PC-9 (cell line): Measurements from ENCODE around the gene OBSCN. TPM values are rescaled to one million over a fixed set of nuclear protein-coding genes. Genes with fewer than 3 reads are reported as not detected.
"Not testable (repeated sequence)": the region's sequence is repeated elsewhere in the genome, so short reads cannot be mapped to it uniquely, and the experiment has no call there.

Source experiments
- BruUV-seq: library from RNA; stranded (reverse); fragments of 400-500 nt; replicated peaks from 2 replicates; lab custom pipeline; 2021; lab: Mats Ljungman, UMichigan
- CTCF ChIA-PET: fragments of 300-600 bp; sonication (Branson Sonifier 250); formaldehyde crosslinking; loops from one replicate; lab custom pipeline; 2022; ENCODE audit warnings: antibody characterized with exemption; lab: Charles Lee
- POLR2A ChIA-PET: fragments of 300-600 bp; sonication (Branson Sonifier 250); formaldehyde crosslinking; loops from one replicate; lab custom pipeline; 2022; ENCODE audit warnings: antibody characterized with exemption; ENCODE audit not compliant: unreplicated experiment; lab: Charles Lee
- DNase-seq, 2 experiments: peaks; one replicate each; pipeline versions ENCODE4 v3.0.0 to v3.0.0-alpha.2; 2015 to 2022; ENCODE audit warnings: mixed read lengths in 1 of 2
- H2AFZ ChIP-seq: fragments of 200-600 bp; sonication (generic); 2 replicates; pipeline ENCODE4 v1.8.1; 2017; ENCODE audit warnings: antibody characterized with exemption
- H3F3A ChIP-seq: fragments of 200-600 bp; sonication (generic); 2 replicates; pipeline ENCODE4 v1.8.1; 2017; ENCODE audit warnings: antibody characterized with exemption, mild to moderate bottlenecking, low read depth; ENCODE audit not compliant: insufficient read depth
- H3K27ac ChIP-seq: fragments of 200-600 bp; sonication (generic); 2 replicates; pipeline ENCODE4 v1.6.1; 2016; ENCODE audit warnings: mixed run types
- H3K27me3 ChIP-seq: fragments of 200-600 bp; sonication (generic); 2 replicates; pipeline ENCODE4 v1.6.1; 2016; ENCODE audit warnings: low read depth, mixed run types; ENCODE audit not compliant: insufficient read depth
- H3K36me3 ChIP-seq: fragments of 200-600 bp; sonication (generic); 2 replicates; pipeline ENCODE4 v1.6.1; 2016; ENCODE audit warnings: low read depth, mixed run types
- H3K4me1 ChIP-seq: fragments of 200-600 bp; sonication (generic); replicated peaks from 2 replicates; pipeline ENCODE4 v1.6.1; 2016; ENCODE audit warnings: mixed run types; ENCODE audit not compliant: insufficient read depth
- H3K4me2 ChIP-seq: fragments of 200-600 bp; sonication (generic); 2 replicates; pipeline ENCODE4 v1.6.1; 2017; ENCODE audit warnings: mixed run types
- H3K4me3 ChIP-seq: fragments of 200-600 bp; sonication (generic); 2 replicates; pipeline ENCODE4 v1.6.1; 2016; ENCODE audit warnings: mixed run types
- H3K79me2 ChIP-seq: fragments of 200-600 bp; sonication (generic); 2 replicates; pipeline ENCODE4 v1.6.1; 2017; ENCODE audit warnings: low read depth, mixed run types
- H3K9me2 ChIP-seq: fragments of 200-600 bp; sonication (generic); 2 replicates; pipeline ENCODE4 v1.8.1; 2017; ENCODE audit warnings: mild to moderate bottlenecking; ENCODE audit not compliant: insufficient read depth
- H3K9me3 ChIP-seq: fragments of 200-600 bp; sonication (generic); 2 replicates; pipeline ENCODE4 v1.8.1; 2016; ENCODE audit warnings: low read depth; ENCODE audit not compliant: insufficient read depth
- H4K20me1 ChIP-seq: fragments of 200-600 bp; sonication (generic); 2 replicates; pipeline ENCODE4 v1.8.1; 2017; ENCODE audit not compliant: insufficient read depth
- EZH2 ChIP-seq: fragments of 200-600 bp; sonication (generic); IDR thresholded peaks from 2 replicates; pipeline ENCODE4 v1.8.0; 2017; ENCODE audit warnings: antibody characterized with exemption, low read depth
- intact Hi-C: fragments of 100-400 bp; cut with micrococcal nuclease; formaldehyde crosslinking; loops from one replicate; pipeline ENCODE4 v1.10.0; 2022; ENCODE audit not compliant: unreplicated experiment
- total RNA-seq: library from RNA; stranded (reverse); gene quantifications from 2 replicates; pipeline ENCODE4 v1.2.3, GENCODE V29; 2021
- TF ChIP-seq, protein P1 (sequence below): fragments of 200-600 bp; sonication (generic); conservative IDR thresholded peaks from 2 replicates; pipeline ENCODE4 v1.6.1; 2017; ENCODE audit warnings: mixed run types, antibody characterized with exemption, mild to moderate bottlenecking, moderate library complexity

OBSCN gene
- total RNA-seq, 1 experiment from 2014 or later: 62.9 TPM

GRCh38 chr1:228242409-228242808, 34.6 kb downstream of the OBSCN start:
- no peaks in the 10 kb centered on the region; the same call in 1 of the 2 replicates for H3F3A ChIP-seq
- H3K79me2 ChIP-seq: no peaks in the 10 kb centered on the region
- TF ChIP-seq, protein P1, sequence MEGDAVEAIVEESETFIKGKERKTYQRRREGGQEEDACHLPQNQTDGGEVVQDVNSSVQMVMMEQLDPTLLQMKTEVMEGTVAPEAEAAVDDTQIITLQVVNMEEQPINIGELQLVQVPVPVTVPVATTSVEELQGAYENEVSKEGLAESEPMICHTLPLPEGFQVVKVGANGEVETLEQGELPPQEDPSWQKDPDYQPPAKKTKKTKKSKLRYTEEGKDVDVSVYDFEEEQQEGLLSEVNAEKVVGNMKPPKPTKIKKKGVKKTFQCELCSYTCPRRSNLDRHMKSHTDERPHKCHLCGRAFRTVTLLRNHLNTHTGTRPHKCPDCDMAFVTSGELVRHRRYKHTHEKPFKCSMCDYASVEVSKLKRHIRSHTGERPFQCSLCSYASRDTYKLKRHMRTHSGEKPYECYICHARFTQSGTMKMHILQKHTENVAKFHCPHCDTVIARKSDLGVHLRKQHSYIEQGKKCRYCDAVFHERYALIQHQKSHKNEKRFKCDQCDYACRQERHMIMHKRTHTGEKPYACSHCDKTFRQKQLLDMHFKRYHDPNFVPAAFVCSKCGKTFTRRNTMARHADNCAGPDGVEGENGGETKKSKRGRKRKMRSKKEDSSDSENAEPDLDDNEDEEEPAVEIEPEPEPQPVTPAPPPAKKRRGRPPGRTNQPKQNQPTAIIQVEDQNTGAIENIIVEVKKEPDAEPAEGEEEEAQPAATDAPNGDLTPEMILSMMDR: no peak
- no peak for TF ChIP-seq EZH2
- H3K9me3 ChIP-seq: peaks cover 34% of the 10 kb centered on the region; the same call in 1 of the 2 replicates
- H4K20me1 ChIP-seq: no peaks in the 10 kb centered on the region
- H3K4me2 ChIP-seq: no peak overlapping the region
- DNase-seq: no peak
- ChIA-PET POLR2A (no interaction called here), CTCF (no interaction called here)
- BruUV-seq: no TSS peak
- no peak overlapping the region for H2AFZ ChIP-seq
- no peak overlapping the region for H3K27ac ChIP-seq
- H3K9me2 ChIP-seq: no peaks in the 10 kb centered on the region
- H3K4me1 ChIP-seq: no peaks in the 10 kb centered on the region
- intact Hi-C loops: no loop called here
- no peaks in the 10 kb centered on the region for H3K27me3 ChIP-seq
- H3K36me3 ChIP-seq: peaks cover 41% of the 10 kb centered on the region
- H3K4me3 ChIP-seq: no peak overlapping the region

- ChIA-PET POLR2A (no interaction called here), CTCF (no interaction called here)
- H3K9me3 ChIP-seq: peaks cover 34% of the 10 kb centered on the region; the same call in 1 of the 2 replicates
- no peak overlapping the region for H3K4me3 ChIP-seq
- TF ChIP-seq, protein P1: no peak
- no peak for TF ChIP-seq EZH2
- no TSS peak for BruUV-seq
- H4K20me1 ChIP-seq: no peaks in the 10 kb centered on the region
- intact Hi-C loops: no loop called here
- no peak overlapping the region for H3K27ac ChIP-seq
- H3K36me3 ChIP-seq: peaks cover 41% of the 10 kb centered on the region
- H3K4me2 ChIP-seq: no peak overlapping the region
- no peaks in the 10 kb centered on the region for H3K4me1 ChIP-seq
- no peak for DNase-seq
- no peaks in the 10 kb centered on the region; the same call in 1 of the 2 replicates for H3F3A ChIP-seq
- H3K9me2 ChIP-seq: no peaks in the 10 kb centered on the region
- H3K27me3 ChIP-seq: no peaks in the 10 kb centered on the region
- no peaks in the 10 kb centered on the region for H3K79me2 ChIP-seq
- no peak overlapping the region for H2AFZ ChIP-seq
Observed at GRCh38 chr1:228243093-228243492, 35.2 kb downstream of the OBSCN start.

DNA sequence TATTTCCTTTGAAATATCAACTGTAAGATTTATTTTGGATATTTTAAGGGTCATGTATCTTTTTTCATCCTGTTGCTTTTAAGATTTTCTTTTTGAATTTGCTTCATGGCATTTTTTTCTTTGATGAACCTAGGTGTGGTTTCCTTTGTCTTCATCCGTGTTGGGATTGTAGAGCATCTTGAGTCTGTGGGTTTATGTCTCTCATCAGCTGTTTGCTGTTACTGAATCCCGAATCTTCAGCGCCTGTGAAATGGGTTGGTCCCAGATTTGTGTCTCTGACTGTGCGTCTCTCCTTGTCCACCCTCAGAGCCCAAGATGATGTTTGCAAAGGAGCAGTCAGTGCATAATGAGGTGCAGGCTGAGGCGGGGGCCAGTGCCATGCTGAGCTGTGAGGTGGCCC, 36.1 kb downstream of the OBSCN start:
- intact Hi-C loops, H3K27ac ChIP-seq, CTCF ChIA-PET, H3K27me3 ChIP-seq, H3F3A ChIP-seq, BruUV-seq, H3K4me3 ChIP-seq, H3K79me2 ChIP-seq, H3K9me2 ChIP-seq, POLR2A ChIA-PET, H3K4me1 ChIP-seq, H4K20me1 ChIP-seq, DNase-seq, H3K4me2 ChIP-seq, H2AFZ ChIP-seq: not testable (repeated sequence)
- peaks cover 27% of the 10 kb centered on the region; the same call in 1 of the 2 replicates for H3K9me3 ChIP-seq
- peaks cover 41% of the 10 kb centered on the region for H3K36me3 ChIP-seq

DNA sequence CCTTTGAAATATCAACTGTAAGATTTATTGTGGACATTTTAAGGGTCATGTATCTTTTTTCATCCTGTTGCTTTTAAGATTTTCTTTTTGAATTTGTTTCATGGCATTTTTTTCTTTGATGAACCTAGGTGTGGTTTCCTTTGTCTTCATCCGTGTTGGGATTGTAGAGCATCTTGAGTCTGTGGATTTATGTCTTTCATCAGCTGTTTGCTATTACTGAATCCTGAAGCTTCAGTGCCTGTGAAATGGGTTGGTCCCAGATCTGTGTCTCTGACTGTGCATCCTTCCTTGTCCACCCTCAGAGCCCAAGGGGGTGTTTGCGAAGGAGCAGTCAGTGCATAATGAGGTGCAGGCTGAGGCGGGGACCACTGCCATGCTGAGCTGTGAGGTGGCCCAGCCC, 37.3 kb downstream of the OBSCN start:
- no peak overlapping the region for H3K4me3 ChIP-seq
- no peak overlapping the region for H2AFZ ChIP-seq
- H3K79me2 ChIP-seq: no peaks in the 10 kb centered on the region
- no peaks in the 10 kb centered on the region for H3K27me3 ChIP-seq
- H3K27ac ChIP-seq: no peak overlapping the region
- H4K20me1 ChIP-seq: no peaks in the 10 kb centered on the region
- H3F3A ChIP-seq: no peaks in the 10 kb centered on the region
- no peak for DNase-seq
- no peak for TF ChIP-seq EZH2
- TF ChIP-seq, protein P1: no peak
- H3K9me2 ChIP-seq: no peaks in the 10 kb centered on the region
- BruUV-seq: no TSS peak
- H3K4me2 ChIP-seq: no peak overlapping the region
- no peaks in the 10 kb centered on the region for H3K4me1 ChIP-seq
- intact Hi-C loops: no loop called here
- ChIA-PET POLR2A (no interaction called here), CTCF (no interaction called here)
- H3K9me3 ChIP-seq: peaks cover 26% of the 10 kb centered on the region; the same call in 1 of the 2 replicates
- H3K36me3 ChIP-seq: peaks cover 41% of the 10 kb centered on the region
